Epidermal melanocyte (primary cell): ENCODE measurements around the gene CYB5B.
"Not testable (repeated sequence)": the region's sequence is repeated elsewhere in the genome, so short reads cannot be mapped to it uniquely, and the experiment has no call there.

Source experiments
- DNase-seq: peaks from one replicate; pipeline ENCODE4 v3.0.0; 2011; ENCODE audit warnings: low spot score; ENCODE audit not compliant: insufficient read length

CYB5B gene

GRCh38 chr16:69408475-69408874 is 15.9 kb upstream of the CYB5B start:
- no peak for DNase-seq

GRCh38 chr16:69410219-69410990 is 14.0 kb upstream of the CYB5B start:
- DNase-seq, result no peak

GRCh38 chr16:69411064-69411985 is 13.1 kb upstream of the CYB5B start:
- DNase-seq, result no peak

- DNase-seq, result no peak
Observed at GRCh38 chr16:69412287-69412686, 12.1 kb upstream of the CYB5B start.

- DNase-seq, result no peak
Observed at GRCh38 chr16:69413045-69413664, 11.3 kb upstream of the CYB5B start.

- no peak for DNase-seq
Observed at GRCh38 chr16:69417520-69418199, 6.8 kb upstream of the CYB5B start.

GRCh38 chr16:69419956-69420355 is 4.5 kb upstream of the CYB5B start:
- DNase-seq, result no peak

GRCh38 chr16:69423189-69423588 is 1.2 kb upstream of the CYB5B start:
- DNase-seq, result no peak

GRCh38 chr16:69424935-69425784 is 741 bp downstream of the CYB5B start:
- DNase-seq, result no peak

GRCh38 chr16:69428652-69429051 is 4.2 kb downstream of the CYB5B start:
- DNase-seq, result no peak

GRCh38 chr16:69429058-69429640 is 4.7 kb downstream of the CYB5B start:
- not testable (repeated sequence) for DNase-seq

GRCh38 chr16:69431948-69432468 is 7.6 kb downstream of the CYB5B start:
- DNase-seq, result no peak

- DNase-seq, result no peak
Observed at GRCh38 chr16:69434066-69434465, 9.6 kb downstream of the CYB5B start.

GRCh38 chr16:69435977-69436820 is 11.8 kb downstream of the CYB5B start:
- no peak for DNase-seq

GRCh38 chr16:69436896-69437295 is 12.5 kb downstream of the CYB5B start:
- DNase-seq, result no peak

GRCh38 chr16:69438465-69438864 is 14.0 kb downstream of the CYB5B start:
- no peak for DNase-seq

- no peak for DNase-seq
Observed at GRCh38 chr16:69440250-69440649, 15.8 kb downstream of the CYB5B start.

GRCh38 chr16:69441030-69441429 is 16.6 kb downstream of the CYB5B start:
- not testable (repeated sequence) for DNase-seq
